Measurements from ENCODE around the gene ZFP69.

ZFP69 gene

GRCh38 chr1:40507973-40508372 lies 30.9 kb downstream of the ZFP69 start:
- peak overlapping the region; percentile 84 for H3K4me3 ChIP-seq (ENCODE audit: low read depth, low read length)
- no peak for TF ChIP-seq CTCF (IDR thresholded peaks at IDR 0.05; ENCODE audit: low read depth, low read length, missing control alignments)
- DNase-seq (ENCODE audit: low read depth), result no peak

DNA sequence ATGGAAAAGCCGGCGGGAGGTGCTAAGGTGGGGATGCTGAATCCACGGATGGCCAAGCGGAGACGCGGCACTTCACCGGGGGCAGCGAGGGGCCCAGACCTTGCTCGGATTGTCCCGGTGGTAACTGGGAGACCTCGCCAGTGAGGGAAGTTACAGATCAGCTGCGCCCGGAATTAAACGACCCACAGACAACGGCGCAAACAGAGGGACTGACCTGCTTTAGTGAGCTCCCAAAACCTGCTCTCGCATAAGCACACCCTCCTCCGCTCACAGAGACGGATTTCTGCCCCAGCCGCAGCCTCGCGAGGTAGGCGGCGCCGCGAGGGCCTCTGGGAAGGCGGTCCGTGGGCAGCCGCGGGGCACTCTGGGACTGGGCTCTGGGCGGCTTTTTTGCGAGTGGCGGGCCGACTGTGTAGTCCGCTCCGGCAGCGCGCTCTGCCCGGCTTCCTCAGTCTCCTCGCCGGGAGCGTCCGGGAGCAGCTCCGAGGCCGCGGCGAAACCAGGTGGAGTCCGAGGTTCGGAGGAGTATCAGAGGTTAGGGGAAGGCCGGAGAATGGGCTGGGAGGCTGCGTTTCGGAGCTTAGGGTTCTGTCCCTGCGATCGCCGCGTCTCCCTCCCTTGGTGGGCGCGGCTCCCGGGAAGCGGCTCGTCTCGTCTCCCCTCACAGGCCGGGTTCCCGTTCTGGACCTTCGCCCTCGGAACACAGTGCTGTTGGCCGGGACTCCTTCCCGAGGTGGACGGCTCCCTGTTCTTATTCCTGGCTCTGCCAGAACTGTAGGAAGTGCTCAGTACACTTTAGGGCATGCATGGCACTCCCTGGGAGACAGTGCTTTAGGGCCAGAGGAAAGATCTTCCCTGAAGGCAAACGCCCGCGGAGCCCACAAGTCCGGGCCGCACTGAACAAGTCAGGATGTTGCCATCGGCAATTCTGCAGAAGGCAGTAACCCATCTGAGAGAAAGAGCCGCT lies 31.6 kb downstream of the ZFP69 start, which contains the start of gene EXO5:
Gene EXO5 (plus strand): TSS at position 393 of the 967 bp plus-strand sequence. CDS start 5,778 bp downstream, outside the sequence.
- peak; percentile 59 for DNase-seq (ENCODE audit: low read depth)
- no peak for TF ChIP-seq CTCF (IDR thresholded peaks at IDR 0.05; ENCODE audit: low read depth, low read length, missing control alignments)
- H3K4me3 ChIP-seq (ENCODE audit: low read depth, low read length), result peak within 1 kb of the TSS; percentile 84

DNA sequence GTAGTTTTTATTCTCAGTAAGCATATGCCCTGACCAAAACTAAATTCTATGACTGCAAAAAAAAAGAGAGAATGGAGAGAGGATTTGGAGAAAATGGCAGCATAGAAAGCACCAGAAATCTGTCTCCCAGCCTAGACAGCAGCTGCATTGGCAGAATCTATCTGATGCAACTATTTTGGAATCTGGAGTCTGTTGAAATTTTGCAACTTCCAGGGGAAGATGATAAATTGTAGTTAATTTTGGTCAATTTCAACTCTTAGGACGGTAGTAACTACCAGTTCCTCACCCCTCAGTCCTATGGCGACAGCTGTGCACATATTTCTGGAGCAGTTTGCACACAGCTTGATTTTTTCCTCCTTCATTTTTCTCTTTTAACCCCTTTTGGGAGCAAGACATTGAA lies 42.4 kb downstream of the ZFP69 start:
- no peak for TF ChIP-seq CTCF (IDR thresholded peaks at IDR 0.05; ENCODE audit: low read depth, low read length, missing control alignments)
- no peak for DNase-seq (ENCODE audit: low read depth)
- H3K4me3 ChIP-seq (ENCODE audit: low read depth, low read length), result no peak overlapping the region

GRCh38 chr1:40530735-40531380 lies 53.8 kb downstream of the ZFP69 start:
- no peak for TF ChIP-seq CTCF (IDR thresholded peaks at IDR 0.05; ENCODE audit: low read depth, low read length, missing control alignments)
- DNase-seq (ENCODE audit: low read depth), result no peak
- H3K4me3 ChIP-seq (ENCODE audit: low read depth, low read length), result peak overlapping the region; percentile 59

DNA sequence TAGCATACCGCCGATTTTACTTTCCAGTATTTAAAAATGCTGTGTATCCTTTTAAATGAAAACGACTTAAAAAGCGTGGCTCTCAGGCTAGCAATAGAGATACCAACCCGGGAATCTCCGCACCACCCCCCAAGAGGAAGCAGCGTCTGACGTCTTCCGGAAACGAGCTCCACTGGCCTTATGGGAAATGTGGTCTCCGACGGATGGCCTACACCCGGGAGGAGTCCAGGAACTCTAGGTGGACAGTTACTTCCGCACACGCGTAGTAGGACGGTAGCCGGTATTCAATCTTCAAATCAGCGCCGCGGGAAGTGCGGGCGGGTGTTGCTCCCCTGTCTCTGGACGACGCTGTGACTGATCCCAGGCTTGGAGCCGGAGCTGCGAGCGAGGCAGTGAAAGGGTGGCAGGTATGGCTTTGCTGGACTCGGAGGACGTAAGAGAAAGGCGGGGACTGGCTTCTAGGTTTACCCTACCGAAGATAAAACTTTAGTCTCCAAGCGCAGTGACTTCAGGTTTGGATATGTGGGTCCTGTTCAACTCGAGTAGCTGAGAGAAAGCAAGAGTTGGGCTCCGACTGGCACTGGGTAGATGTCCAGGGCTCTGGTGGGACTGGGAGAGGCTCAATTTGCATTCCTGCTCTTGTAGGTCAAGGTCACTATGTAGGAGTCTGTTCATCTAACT lies 54.4 kb downstream of the ZFP69 start, which contains the start of gene ZNF684:
Gene ZNF684 (plus strand): TSS at position 257 of the 681 bp plus-strand sequence. CDS start 1,530 bp downstream, outside the sequence.
- DNase-seq (ENCODE audit: low read depth), result peak; percentile 95
- no peak for TF ChIP-seq CTCF (IDR thresholded peaks at IDR 0.05; ENCODE audit: low read depth, low read length, missing control alignments)
- H3K4me3 ChIP-seq (ENCODE audit: low read depth, low read length), result peak within 1 kb of the TSS; percentile 59

DNA sequence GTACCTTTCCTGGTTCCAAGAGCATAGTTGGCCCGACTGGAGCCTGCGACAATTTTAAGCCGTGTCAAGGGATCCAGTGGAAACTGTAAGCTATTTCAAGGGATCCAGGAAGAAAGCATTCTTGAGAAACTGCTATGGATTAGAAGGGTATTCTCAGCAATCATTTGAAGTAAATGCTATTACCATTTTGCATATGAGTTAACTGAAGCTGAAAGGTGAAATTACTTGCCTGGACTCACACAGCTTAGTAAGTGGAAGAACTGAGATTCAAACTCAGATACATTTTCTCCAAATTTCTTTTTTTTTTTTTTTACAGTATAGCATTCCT lies 54.9 kb downstream of the ZFP69 start:
- DNase-seq (ENCODE audit: low read depth), result no peak
- TF ChIP-seq CTCF (IDR thresholded peaks at IDR 0.05; ENCODE audit: low read depth, low read length, missing control alignments), result no peak
- H3K4me3 ChIP-seq (ENCODE audit: low read depth, low read length), result peak overlapping the region; percentile 59

Measured in GM12864 (cell line).